ENCODE results near the gene ZMAT5. TPM values are rescaled to one million over a fixed set of nuclear protein-coding genes. Genes with fewer than 3 reads are reported as not detected.
A peak's percentile ranks its signal among the peaks of the same experiment; 100 is the strongest.

ZMAT5 gene
- total and polyA plus RNA-seq, 2 of the 13 experiments (the other 11 are each of a cell fraction or from before 2014, with no cell fraction given) = 20.7 to 27.8 TPM

- 4% methylated on average over 2 of the region's 2 CpGs for WGBS (ENCODE audit: low lambda C conversion rate)
Measured at GRCh38 chr22:29811377-29811776, 44.6 kb upstream of the ZMAT5 start.

More at GRCh38 chr22:29811377-29811776, 44.6 kb upstream of the ZMAT5 start:
- FAIRE-seq (peak; percentile 30), DNase-seq (ENCODE audit: low spot score) (peak; percentile 25), ATAC-seq (peak; percentile 72)
- Histone ChIP-seq H3K4me3 (replicated peaks in 1 of 3; ENCODE audit: insufficient read depth in 1 of 3, low read depth in 2 of 3, low read length in 3 of 3) (no peak overlapping the region), H3K4me2 (ENCODE audit: low read depth, low read length) (no peak overlapping the region; the same call in 1 of the 2 replicates), H3K9me3 (ENCODE audit: low read length) (no peaks in the 10 kb centered on the region), H3K9ac (ENCODE audit: insufficient read depth, low read depth, low read length) (no peak overlapping the region), H3K27ac (ENCODE audit: extremely low read length, insufficient read depth, low read length) (no peak overlapping the region), H3K4me1 (ENCODE audit: insufficient read depth, low read length) (peaks cover 48% of the 10 kb centered on the region), H4K20me1 (ENCODE audit: insufficient read depth, low read length) (no peaks in the 10 kb centered on the region), H3K27me3 (ENCODE audit: control insufficient read depth in 1 of 2, insufficient read depth in 2 of 2, low read length in 2 of 2) (no peaks in the 10 kb centered on the region), H3K79me2 (ENCODE audit: insufficient read depth, low read length) (no peaks in the 10 kb centered on the region), H3K36me3 (replicated peaks in 1 of 2; ENCODE audit: control insufficient read depth in 1 of 2, insufficient read depth in 2 of 2, low read length in 2 of 2) (peaks cover 29 to 66% of the 10 kb centered on the region in 2 experiments), H2AFZ (ENCODE audit: low read length) (no peak overlapping the region)
- intact Hi-C loops (cut with micrococcal nuclease; ENCODE audit: unreplicated experiment) (no loop called here), in situ Hi-C loops (cut with HindIII; ENCODE audit: extremely low pct_ligation_motif_present, low pct_unique_long_range_greater_than_20kb) (no loop called here)
- ChIA-PET CTCF (ENCODE audit: low intra/inter-chr PET ratio, low total read pairs) (no interaction called here), POLR2A (interaction anchor here (0.9 to 1.0 kb wide), 2 partner anchors 12 to 45 kb away, joined by 4 read pairs; partner anchors contain the start of genes UQCR10 and ZMAT5)
- 0 out of 2 replicates have a peak, but pooled peaks have one; percentile 8 for TF ChIP-seq RARA (CRISPR knock-in tag; IDR thresholded peaks at IDR 0.05)
- TF ChIP-seq PITX1 (CRISPR knock-in tag; IDR thresholded peaks at IDR 0.05) = no peak
- TF ChIP-seq GZF1 (CRISPR knock-in tag; IDR thresholded peaks at IDR 0.05) = no peak
- TF ChIP-seq SNAPC5 (CRISPR knock-in tag; IDR thresholded peaks at IDR 0.05; ENCODE audit: borderline replicate concordance) = no peak
- TF ChIP-seq ZNF768 (CRISPR knock-in tag; IDR thresholded peaks at IDR 0.05) = peak; percentile 76; the same call in 1 of the 2 replicates
- peak; percentile 42; the same call in 1 of the 2 replicates for TF ChIP-seq CEBPG (CRISPR knock-in tag; IDR thresholded peaks at IDR 0.05)
- no peak for TF ChIP-seq U2AF2 (IDR thresholded peaks at IDR 0.05; ENCODE audit: low read depth, low read length)
- no peak for TF ChIP-seq ZNF33B (CRISPR knock-in tag; IDR thresholded peaks at IDR 0.05)
- no peak for TF ChIP-seq BCLAF1 (IDR thresholded peaks at IDR 0.05)
- TF ChIP-seq ELF1 (CRISPR knock-in tag; IDR thresholded peaks at IDR 0.05) = no peak
- no peak for TF ChIP-seq FOSL2 (CRISPR knock-in tag; IDR thresholded peaks at IDR 0.05)
- no peak for TF ChIP-seq ZNF331 (CRISPR knock-in tag; IDR thresholded peaks at IDR 0.05)
- no peak for TF ChIP-seq ZNF234 (CRISPR knock-in tag; conservative IDR thresholded peaks at IDR 0.05)
- TF ChIP-seq ZNF770 (CRISPR knock-in tag; IDR thresholded peaks at IDR 0.05) = peak; percentile 82
- TF ChIP-seq ASH2L (IDR thresholded peaks at IDR 0.05; ENCODE audit: insufficient read length, low read depth, low read length) = no peak
- TF ChIP-seq ZNF572 (CRISPR knock-in tag; IDR thresholded peaks at IDR 0.05) = no peak
- BruUV-seq (replicated peaks) = no TSS peak
